ENCODE results near the gene CEP57. TPM values are rescaled to one million over a fixed set of nuclear protein-coding genes. Genes with fewer than 3 reads are reported as not detected.

Gene CEP57
- total RNA-seq, 1 experiment from 2014 or later = 79.8 TPM

DNA sequence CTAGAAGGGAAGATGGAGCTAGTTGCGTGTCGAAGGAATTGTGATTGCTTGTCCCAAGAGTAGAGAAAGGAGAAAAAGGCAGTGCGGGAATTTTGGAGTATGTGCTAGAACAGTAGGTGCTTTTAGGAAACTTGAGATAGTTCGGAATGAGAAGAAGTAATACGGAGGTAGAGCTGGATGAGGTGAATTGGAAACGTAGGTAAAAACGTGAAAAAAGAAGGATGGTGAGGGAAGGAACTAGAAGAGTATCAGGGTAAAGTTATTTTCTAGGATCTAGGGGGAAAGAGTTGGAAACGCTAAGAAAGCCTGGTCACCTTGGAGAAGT lies 1.4 kb downstream of the CEP57 start:
- Histone ChIP-seq H3K9me3 (ENCODE audit: low read depth, low read length, poor library complexity, severe bottlenecking) (no peaks in the 10 kb centered on the region), H3K36me3 (ENCODE audit: insufficient read depth, low read length, poor library complexity, severe bottlenecking) (peaks cover 12% of the 10 kb centered on the region), H3K4me1 (ENCODE audit: insufficient read depth, low read length, poor library complexity, severe bottlenecking) (peaks cover 58% of the 10 kb centered on the region), H3K27ac (ENCODE audit: low read depth, low read length, poor library complexity, severe bottlenecking) (no peak overlapping the region), H3K4me3 (ENCODE audit: low read depth, low read length, poor library complexity, severe bottlenecking) (peak overlapping the region; percentile 91), H3K27me3 (replicated peaks; ENCODE audit: insufficient read depth, low read depth, low read length, poor library complexity) (no peaks in the 10 kb centered on the region)
- no peak for TF ChIP-seq CTCF (conservative IDR thresholded peaks at IDR 0.05; ENCODE audit: low read depth, low read length)
- TF ChIP-seq EZH2 (IDR thresholded peaks at IDR 0.05; ENCODE audit: borderline replicate concordance, low read depth, low read length, poor library complexity, severe bottlenecking) = no peak
- intact Hi-C loops (cut with micrococcal nuclease; ENCODE audit: unreplicated experiment) = loop anchor here (10.0 kb wide), 1 partner anchor 373 kb away; no protein-coding TSS in a partner anchor
- ChIA-PET CTCF (no interaction called here), POLR2A (ENCODE audit: low non-redundant PET) (no interaction called here)
- BruUV-seq (replicated peaks) = TSS peak; percentile 35
- DNase-seq (ENCODE audit: low spot score) = no peak

- peaks cover 63% of the 10 kb centered on the region for H3K4me1 ChIP-seq (ENCODE audit: insufficient read depth, low read length, poor library complexity, severe bottlenecking)
- H3K4me3 ChIP-seq (ENCODE audit: low read depth, low read length, poor library complexity, severe bottlenecking) = peak overlapping the region; percentile 91
- no TSS peak for BruUV-seq (replicated peaks)
- peaks cover 7% of the 10 kb centered on the region for H3K36me3 ChIP-seq (ENCODE audit: insufficient read depth, low read length, poor library complexity, severe bottlenecking)
- ChIA-PET CTCF (no interaction called here), POLR2A (ENCODE audit: low non-redundant PET) (no interaction called here)
- DNase-seq (ENCODE audit: low spot score) = no peak
- no peak for TF ChIP-seq CTCF (conservative IDR thresholded peaks at IDR 0.05; ENCODE audit: low read depth, low read length)
- no peak for TF ChIP-seq EZH2 (IDR thresholded peaks at IDR 0.05; ENCODE audit: borderline replicate concordance, low read depth, low read length, poor library complexity, severe bottlenecking)
- H3K9me3 ChIP-seq (ENCODE audit: low read depth, low read length, poor library complexity, severe bottlenecking) = no peaks in the 10 kb centered on the region
- intact Hi-C loops (cut with micrococcal nuclease; ENCODE audit: unreplicated experiment) = loop anchor here (10.0 kb wide), 1 partner anchor 373 kb away; no protein-coding TSS in a partner anchor
- no peaks in the 10 kb centered on the region for H3K27me3 ChIP-seq (replicated peaks; ENCODE audit: insufficient read depth, low read depth, low read length, poor library complexity)
- H3K27ac ChIP-seq (ENCODE audit: low read depth, low read length, poor library complexity, severe bottlenecking) = no peak overlapping the region
These were observed 1.9 kb downstream of the CEP57 start for GRCh38 chr11:95792200-95792599.

DNA sequence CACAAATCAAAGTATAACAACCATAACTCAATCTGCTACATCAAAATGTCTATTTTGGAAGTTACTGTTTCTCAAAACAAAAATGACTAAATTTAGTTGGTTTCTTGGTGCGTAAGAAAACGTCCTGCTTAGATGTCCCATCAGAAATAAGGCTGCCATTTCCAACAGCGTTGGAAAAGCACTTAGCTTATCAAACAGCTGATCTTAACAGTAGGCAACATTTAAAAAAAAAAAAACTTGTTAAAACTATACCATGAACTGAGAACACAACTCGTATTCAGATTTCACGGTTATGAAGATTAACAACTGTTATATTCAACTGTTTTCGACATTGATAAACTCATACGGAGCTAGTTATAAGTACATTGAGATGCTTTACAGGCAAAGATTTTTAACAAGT lies 2.4 kb downstream of the CEP57 start:
- Histone ChIP-seq H3K9me3 (ENCODE audit: low read depth, low read length, poor library complexity, severe bottlenecking) (no peaks in the 10 kb centered on the region), H3K27me3 (replicated peaks; ENCODE audit: insufficient read depth, low read depth, low read length, poor library complexity) (no peaks in the 10 kb centered on the region), H3K36me3 (ENCODE audit: insufficient read depth, low read length, poor library complexity, severe bottlenecking) (peaks cover 3% of the 10 kb centered on the region), H3K27ac (ENCODE audit: low read depth, low read length, poor library complexity, severe bottlenecking) (no peak overlapping the region), H3K4me3 (ENCODE audit: low read depth, low read length, poor library complexity, severe bottlenecking) (peak overlapping the region; percentile 91), H3K4me1 (ENCODE audit: insufficient read depth, low read length, poor library complexity, severe bottlenecking) (peaks cover 68% of the 10 kb centered on the region)
- ChIA-PET CTCF (interaction anchor here (0.6 kb wide), 1 partner anchor 27 kb away, joined by 10 read pairs; no protein-coding TSS in a partner anchor), POLR2A (ENCODE audit: low non-redundant PET) (no interaction called here)
- no peak for DNase-seq (ENCODE audit: low spot score)
- intact Hi-C loops (cut with micrococcal nuclease; ENCODE audit: unreplicated experiment) = loop anchor here (10.0 kb wide), 1 partner anchor 372 kb away; no protein-coding TSS in a partner anchor
- BruUV-seq (replicated peaks) = no TSS peak
- no peak for TF ChIP-seq EZH2 (IDR thresholded peaks at IDR 0.05; ENCODE audit: borderline replicate concordance, low read depth, low read length, poor library complexity, severe bottlenecking)
- no peak for TF ChIP-seq CTCF (conservative IDR thresholded peaks at IDR 0.05; ENCODE audit: low read depth, low read length)

Measured in A673 (cell line).